ENCODE measurements around the gene ASTN2.

The ASTN2 gene

DNA sequence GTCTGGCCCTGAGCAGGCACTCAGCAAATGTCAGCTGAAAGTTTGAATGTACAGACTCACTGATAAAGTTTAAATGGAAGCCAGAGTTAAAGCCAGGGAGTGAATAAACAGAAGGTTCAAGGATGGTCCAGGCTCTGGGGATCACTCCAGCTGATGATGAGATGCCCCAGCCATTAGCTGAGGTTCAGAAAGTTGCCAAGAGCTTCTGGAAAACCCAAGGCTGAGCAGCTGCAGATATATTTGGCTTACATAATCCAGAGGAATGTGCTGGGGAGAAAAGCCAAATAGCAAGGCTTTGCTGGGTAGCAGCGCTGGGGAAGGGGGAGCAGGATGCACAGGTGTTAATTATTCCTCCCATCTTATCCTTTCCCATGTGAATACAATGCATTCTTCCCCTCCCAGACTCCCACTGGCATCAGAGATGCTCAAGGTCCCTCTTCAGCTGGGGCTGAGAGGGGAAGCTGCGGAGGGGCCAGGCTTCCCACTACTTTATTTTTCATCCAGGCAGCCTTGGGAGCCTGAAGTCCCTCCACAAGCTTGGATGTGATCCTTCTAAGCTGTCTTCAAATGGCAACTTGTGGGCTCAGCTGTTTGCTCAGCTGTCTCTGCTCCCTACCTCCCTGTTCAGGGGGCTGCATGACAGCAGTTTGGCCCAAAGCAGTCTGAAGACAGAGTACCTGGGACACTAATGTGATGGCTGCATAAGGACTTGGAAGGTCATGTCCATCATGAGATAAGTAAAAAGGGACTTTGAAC is 386.6 kb downstream of the ASTN2 start:
- Histone ChIP-seq H3K9me3 (replicated peaks; ENCODE audit: insufficient read depth, low read length) (no peaks in the 10 kb centered on the region), H3K4me2 (ENCODE audit: low read depth, low read length) (no peak overlapping the region), H3K4me1 (ENCODE audit: low read length) (no peaks in the 10 kb centered on the region), H3K9me2 (replicated peaks; ENCODE audit: insufficient read depth, low read length) (no peaks in the 10 kb centered on the region), H3K36me3 (replicated peaks; ENCODE audit: insufficient read depth, low read length) (no peaks in the 10 kb centered on the region), H2AFZ (ENCODE audit: low read length) (no peak overlapping the region), H3K27ac (ENCODE audit: low read length) (no peak overlapping the region), H3K4me3 (ENCODE audit: low read length) (no peak overlapping the region), H3F3A (ENCODE audit: insufficient read depth, low read length) (no peaks in the 10 kb centered on the region), H3K9ac (ENCODE audit: low read length) (no peak overlapping the region), H4K20me1 (ENCODE audit: insufficient read depth, low read length) (no peaks in the 10 kb centered on the region), H3K79me2 (ENCODE audit: low read length) (no peaks in the 10 kb centered on the region), H3K27me3 (replicated peaks; ENCODE audit: insufficient read depth, low read length) (no peaks in the 10 kb centered on the region)
- TF ChIP-seq EZH2 (optimal IDR thresholded peaks at IDR 0.05; ENCODE audit: low read depth, low read length): no peak
- no peak for TF ChIP-seq EZH2phosphoT487 (IDR thresholded peaks at IDR 0.05; ENCODE audit: low read length)
- no peak for TF ChIP-seq CTCF (IDR thresholded peaks at IDR 0.05; ENCODE audit: low read length)
- DNase-seq: no peak

- Histone ChIP-seq H3K4me3 (ENCODE audit: low read length) (no peak overlapping the region), H2AFZ (ENCODE audit: low read length) (no peak overlapping the region), H3K4me1 (ENCODE audit: low read length) (no peaks in the 10 kb centered on the region), H3K36me3 (replicated peaks; ENCODE audit: insufficient read depth, low read length) (no peaks in the 10 kb centered on the region), H3K9ac (ENCODE audit: low read length) (no peak overlapping the region), H3K79me2 (ENCODE audit: low read length) (no peaks in the 10 kb centered on the region), H3K9me2 (replicated peaks; ENCODE audit: insufficient read depth, low read length) (no peaks in the 10 kb centered on the region), H3K4me2 (ENCODE audit: low read depth, low read length) (no peak overlapping the region), H4K20me1 (ENCODE audit: insufficient read depth, low read length) (no peaks in the 10 kb centered on the region), H3K9me3 (replicated peaks; ENCODE audit: insufficient read depth, low read length) (no peaks in the 10 kb centered on the region), H3K27me3 (replicated peaks; ENCODE audit: insufficient read depth, low read length) (no peaks in the 10 kb centered on the region), H3F3A (ENCODE audit: insufficient read depth, low read length) (no peaks in the 10 kb centered on the region), H3K27ac (ENCODE audit: low read length) (no peak overlapping the region)
- no peak for DNase-seq
- TF ChIP-seq CTCF (IDR thresholded peaks at IDR 0.05; ENCODE audit: low read length) (no peak), EZH2phosphoT487 (IDR thresholded peaks at IDR 0.05; ENCODE audit: low read length) (no peak), EZH2 (optimal IDR thresholded peaks at IDR 0.05; ENCODE audit: low read depth, low read length) (no peak)
Observed at GRCh38 chr9:117021906-117022305, 393.0 kb downstream of the ASTN2 start.

DNA sequence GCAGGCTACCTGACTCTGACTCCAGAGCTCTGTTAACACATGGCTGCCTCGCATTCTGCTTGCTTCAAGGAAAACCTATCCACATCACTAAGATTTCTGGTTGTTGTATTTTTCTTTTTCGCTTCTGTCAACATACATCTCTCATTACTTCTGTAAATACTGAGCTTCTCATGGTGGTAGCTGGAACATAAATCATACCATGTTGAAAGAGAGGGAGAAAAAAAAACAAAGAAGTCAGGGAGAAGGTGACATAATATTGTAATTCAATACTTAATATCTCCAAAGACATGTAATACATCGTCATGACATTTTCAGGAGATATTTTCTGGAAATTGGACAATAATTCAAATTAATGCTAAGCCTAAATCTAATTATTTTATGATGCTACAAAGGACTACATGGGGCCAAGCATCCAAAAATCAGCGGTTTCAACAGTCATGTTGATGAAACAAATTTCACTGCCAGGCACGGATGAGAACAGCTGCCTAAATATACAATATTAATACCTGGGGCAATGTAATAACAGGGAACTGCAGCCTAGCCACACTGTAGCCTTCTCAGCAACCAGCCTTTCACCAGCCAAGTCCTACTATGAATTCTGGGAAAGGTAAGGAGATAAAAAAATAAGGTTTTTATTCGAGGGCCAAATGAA is 395.8 kb downstream of the ASTN2 start:
- no peak for TF ChIP-seq EZH2 (optimal IDR thresholded peaks at IDR 0.05; ENCODE audit: low read depth, low read length)
- no peak for TF ChIP-seq EZH2phosphoT487 (IDR thresholded peaks at IDR 0.05; ENCODE audit: low read length)
- no peak for TF ChIP-seq CTCF (IDR thresholded peaks at IDR 0.05; ENCODE audit: low read length)

More for the DNA sequence above, 395.8 kb downstream of the ASTN2 start:
- Histone ChIP-seq H3K9me3 (replicated peaks; ENCODE audit: insufficient read depth, low read length) (no peaks in the 10 kb centered on the region), H4K20me1 (ENCODE audit: insufficient read depth, low read length) (no peaks in the 10 kb centered on the region), H2AFZ (ENCODE audit: low read length) (no peak overlapping the region), H3K27ac (ENCODE audit: low read length) (no peak overlapping the region), H3K27me3 (replicated peaks; ENCODE audit: insufficient read depth, low read length) (no peaks in the 10 kb centered on the region), H3K4me1 (ENCODE audit: low read length) (no peaks in the 10 kb centered on the region), H3K36me3 (replicated peaks; ENCODE audit: insufficient read depth, low read length) (no peaks in the 10 kb centered on the region), H3K4me3 (ENCODE audit: low read length) (no peak overlapping the region), H3K79me2 (ENCODE audit: low read length) (no peaks in the 10 kb centered on the region), H3K9ac (ENCODE audit: low read length) (no peak overlapping the region), H3K4me2 (ENCODE audit: low read depth, low read length) (no peak overlapping the region), H3F3A (ENCODE audit: insufficient read depth, low read length) (no peaks in the 10 kb centered on the region), H3K9me2 (replicated peaks; ENCODE audit: insufficient read depth, low read length) (no peaks in the 10 kb centered on the region)
- DNase-seq: no peak

All from MM.1S (cell line).